ENCODE results near the gene CCDC154.

CCDC154 gene

GRCh38 chr16:1452530-1452929 is 8.2 kb upstream of the CCDC154 start:
- no peaks in the 10 kb centered on the region for H3K9me3 ChIP-seq (ENCODE audit: control insufficient read depth in 1 of 2, low read length in 2 of 2)
- H3K36me3 ChIP-seq (ENCODE audit: control insufficient read depth in 1 of 2, insufficient read depth in 2 of 2, low read length in 2 of 2), result peaks cover 6 to 95% of the 10 kb centered on the region in 2 donors
- no peak overlapping the region for H3K27ac ChIP-seq (ENCODE audit: low read length)
- no peaks in the 10 kb centered on the region for H3K27me3 ChIP-seq (ENCODE audit: low read depth, low read length)
- H3K4me3 ChIP-seq (ENCODE audit: low read depth in 1 of 2, low read length in 2 of 2), result no peak overlapping the region
- no peaks in the 10 kb centered on the region for H3K4me1 ChIP-seq (ENCODE audit: control insufficient read depth in 1 of 2, insufficient read depth in 2 of 2, low read length in 2 of 2)

GRCh38 chr16:1451702-1452392 is 7.5 kb upstream of the CCDC154 start:
- H3K4me1 ChIP-seq (ENCODE audit: control insufficient read depth in 1 of 2, insufficient read depth in 2 of 2, low read length in 2 of 2), result no peaks in the 10 kb centered on the region
- H3K27me3 ChIP-seq (ENCODE audit: low read depth, low read length), result no peaks in the 10 kb centered on the region
- no peaks in the 10 kb centered on the region for H3K9me3 ChIP-seq (ENCODE audit: control insufficient read depth in 1 of 2, low read length in 2 of 2)
- no peak overlapping the region for H3K27ac ChIP-seq (ENCODE audit: low read length)
- H3K36me3 ChIP-seq (ENCODE audit: control insufficient read depth in 1 of 2, insufficient read depth in 2 of 2, low read length in 2 of 2), result peaks cover 6 to 96% of the 10 kb centered on the region in 2 donors
- no peak overlapping the region for H3K4me3 ChIP-seq (ENCODE audit: low read depth in 1 of 2, low read length in 2 of 2)

GRCh38 chr16:1450841-1451240 is 6.5 kb upstream of the CCDC154 start:
- Histone ChIP-seq H3K9me3 (ENCODE audit: control insufficient read depth in 1 of 2, low read length in 2 of 2) (no peaks in the 10 kb centered on the region), H3K27me3 (ENCODE audit: low read depth, low read length) (no peaks in the 10 kb centered on the region), H3K4me3 (ENCODE audit: low read depth in 1 of 2, low read length in 2 of 2) (no peak overlapping the region), H3K36me3 (ENCODE audit: control insufficient read depth in 1 of 2, insufficient read depth in 2 of 2, low read length in 2 of 2) (peaks cover 6 to 97% of the 10 kb centered on the region in 2 donors), H3K27ac (ENCODE audit: low read length) (no peak overlapping the region), H3K4me1 (ENCODE audit: control insufficient read depth in 1 of 2, insufficient read depth in 2 of 2, low read length in 2 of 2) (no peaks in the 10 kb centered on the region)

- H3K9me3 ChIP-seq (ENCODE audit: control insufficient read depth in 1 of 2, low read length in 2 of 2), result no peaks in the 10 kb centered on the region
- H3K27ac ChIP-seq (ENCODE audit: low read length), result no peak overlapping the region
- H3K4me3 ChIP-seq (ENCODE audit: low read depth in 1 of 2, low read length in 2 of 2), result no peak overlapping the region
- H3K4me1 ChIP-seq (ENCODE audit: control insufficient read depth in 1 of 2, insufficient read depth in 2 of 2, low read length in 2 of 2), result no peaks in the 10 kb centered on the region
- peaks cover 6 to 97% of the 10 kb centered on the region in 2 donors for H3K36me3 ChIP-seq (ENCODE audit: control insufficient read depth in 1 of 2, insufficient read depth in 2 of 2, low read length in 2 of 2)
- H3K27me3 ChIP-seq (ENCODE audit: low read depth, low read length), result no peaks in the 10 kb centered on the region
Observed at GRCh38 chr16:1450218-1450617, 5.9 kb upstream of the CCDC154 start.

GRCh38 chr16:1449201-1449788 is 4.9 kb upstream of the CCDC154 start:
- Histone ChIP-seq H3K4me1 (ENCODE audit: control insufficient read depth in 1 of 2, insufficient read depth in 2 of 2, low read length in 2 of 2) (no peaks in the 10 kb centered on the region), H3K27ac (ENCODE audit: low read length) (no peak overlapping the region), H3K36me3 (ENCODE audit: control insufficient read depth in 1 of 2, insufficient read depth in 2 of 2, low read length in 2 of 2) (peaks cover 6 to 88% of the 10 kb centered on the region in 2 donors), H3K4me3 (ENCODE audit: low read depth in 1 of 2, low read length in 2 of 2) (no peak overlapping the region), H3K27me3 (ENCODE audit: low read depth, low read length) (no peaks in the 10 kb centered on the region), H3K9me3 (ENCODE audit: control insufficient read depth in 1 of 2, low read length in 2 of 2) (no peaks in the 10 kb centered on the region)

GRCh38 chr16:1448536-1449116 is 4.3 kb upstream of the CCDC154 start:
- peaks cover 2 to 81% of the 10 kb centered on the region in 2 donors for H3K36me3 ChIP-seq (ENCODE audit: control insufficient read depth in 1 of 2, insufficient read depth in 2 of 2, low read length in 2 of 2)
- H3K4me3 ChIP-seq (ENCODE audit: low read depth in 1 of 2, low read length in 2 of 2), result no peak overlapping the region
- H3K9me3 ChIP-seq (ENCODE audit: control insufficient read depth in 1 of 2, low read length in 2 of 2), result no peaks in the 10 kb centered on the region
- H3K4me1 ChIP-seq (ENCODE audit: control insufficient read depth in 1 of 2, insufficient read depth in 2 of 2, low read length in 2 of 2), result no peaks in the 10 kb centered on the region
- H3K27me3 ChIP-seq (ENCODE audit: low read depth, low read length), result no peaks in the 10 kb centered on the region
- no peak overlapping the region for H3K27ac ChIP-seq (ENCODE audit: low read length)

- H3K27me3 ChIP-seq (ENCODE audit: low read depth, low read length), result no peaks in the 10 kb centered on the region
- H3K36me3 ChIP-seq (ENCODE audit: control insufficient read depth in 1 of 2, insufficient read depth in 2 of 2, low read length in 2 of 2), result peaks cover 0 to 75% of the 10 kb centered on the region in 2 donors
- no peaks in the 10 kb centered on the region for H3K9me3 ChIP-seq (ENCODE audit: control insufficient read depth in 1 of 2, low read length in 2 of 2)
- H3K4me1 ChIP-seq (ENCODE audit: control insufficient read depth in 1 of 2, insufficient read depth in 2 of 2, low read length in 2 of 2), result no peaks in the 10 kb centered on the region
- H3K27ac ChIP-seq (ENCODE audit: low read length), result no peak overlapping the region
- H3K4me3 ChIP-seq (ENCODE audit: low read depth in 1 of 2, low read length in 2 of 2), result no peak overlapping the region
Observed at GRCh38 chr16:1447965-1448364, 3.6 kb upstream of the CCDC154 start.

- Histone ChIP-seq H3K27me3 (ENCODE audit: low read depth, low read length) (no peaks in the 10 kb centered on the region), H3K36me3 (ENCODE audit: control insufficient read depth in 1 of 2, insufficient read depth in 2 of 2, low read length in 2 of 2) (peaks cover 0 to 61% of the 10 kb centered on the region in 2 donors), H3K4me1 (ENCODE audit: control insufficient read depth in 1 of 2, insufficient read depth in 2 of 2, low read length in 2 of 2) (no peaks in the 10 kb centered on the region), H3K27ac (ENCODE audit: low read length) (no peak overlapping the region), H3K9me3 (ENCODE audit: control insufficient read depth in 1 of 2, low read length in 2 of 2) (no peaks in the 10 kb centered on the region), H3K4me3 (ENCODE audit: low read depth in 1 of 2, low read length in 2 of 2) (no peak overlapping the region)
Observed at GRCh38 chr16:1446296-1447080, 2.1 kb upstream of the CCDC154 start.

- Histone ChIP-seq H3K4me1 (ENCODE audit: control insufficient read depth in 1 of 2, insufficient read depth in 2 of 2, low read length in 2 of 2) (no peaks in the 10 kb centered on the region), H3K27ac (ENCODE audit: low read length) (no peak overlapping the region), H3K4me3 (ENCODE audit: low read depth in 1 of 2, low read length in 2 of 2) (no peak overlapping the region), H3K27me3 (ENCODE audit: low read depth, low read length) (no peaks in the 10 kb centered on the region), H3K9me3 (ENCODE audit: control insufficient read depth in 1 of 2, low read length in 2 of 2) (no peaks in the 10 kb centered on the region), H3K36me3 (ENCODE audit: control insufficient read depth in 1 of 2, insufficient read depth in 2 of 2, low read length in 2 of 2) (peaks cover 0 to 53% of the 10 kb centered on the region in 2 donors)
Observed at GRCh38 chr16:1445518-1446203, 1.3 kb upstream of the CCDC154 start.

GRCh38 chr16:1444730-1445517 is 568 bp upstream of the CCDC154 start:
- Histone ChIP-seq H3K4me3 (ENCODE audit: low read depth in 1 of 2, low read length in 2 of 2) (no peak overlapping the region), H3K27me3 (ENCODE audit: low read depth, low read length) (no peaks in the 10 kb centered on the region), H3K9me3 (ENCODE audit: control insufficient read depth in 1 of 2, low read length in 2 of 2) (no peaks in the 10 kb centered on the region), H3K36me3 (ENCODE audit: control insufficient read depth in 1 of 2, insufficient read depth in 2 of 2, low read length in 2 of 2) (peaks cover 0 to 45% of the 10 kb centered on the region in 2 donors), H3K4me1 (ENCODE audit: control insufficient read depth in 1 of 2, insufficient read depth in 2 of 2, low read length in 2 of 2) (no peaks in the 10 kb centered on the region), H3K27ac (ENCODE audit: low read length) (no peak overlapping the region)
